ENCODE results near the gene MAFG.
"Not testable (repeated sequence)": the region's sequence is repeated elsewhere in the genome, so short reads cannot be mapped to it uniquely, and the experiment has no call there.

DNA sequence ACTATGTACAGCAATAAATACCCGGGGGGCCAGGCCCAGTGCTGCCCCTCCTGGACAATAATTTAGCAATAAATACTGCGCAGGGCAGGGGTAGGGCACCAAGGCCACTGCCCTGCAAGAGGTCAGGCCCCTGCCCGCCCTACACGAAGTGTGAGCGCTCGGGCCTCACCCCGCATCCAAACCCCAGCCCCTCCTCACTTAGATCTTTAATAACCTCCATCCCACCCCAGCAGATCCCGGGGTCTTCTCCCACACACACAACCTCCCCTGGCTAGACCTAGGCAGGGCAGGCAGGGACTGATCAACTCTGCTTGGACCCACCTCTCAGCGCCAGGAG is 9.2 kb downstream of the MAFG start:
- TF ChIP-seq CTCF (IDR thresholded peaks at IDR 0.05 in 4 of 5, conservative IDR thresholded peaks at IDR 0.05 in 1 of 5); POLR2A (IDR thresholded peaks at IDR 0.05): not testable (repeated sequence)

Measured in gastrocnemius medialis (tissue), 4 donors.